HFFc6 (cell line): ENCODE measurements around the gene C11orf54. TPM values are rescaled to one million over a fixed set of nuclear protein-coding genes. Genes with fewer than 3 reads are reported as not detected.

Experiments used
- DNase-seq: peaks from one replicate; pipeline ENCODE4 v3.0.0-alpha.2; 2018
- H3K27ac Mint-ChIP-seq: 2 replicates; pipeline ENCODE4 v1.8.0; 2020; ENCODE audit warnings: mild to moderate bottlenecking, mixed read lengths
- H3K27me3 Mint-ChIP-seq: 2 replicates; pipeline ENCODE4 v1.8.0; 2021; ENCODE audit warnings: mild to moderate bottlenecking, moderate library complexity, mixed read lengths; ENCODE audit not compliant: insufficient read depth
- H3K36me3 Mint-ChIP-seq: 2 replicates; pipeline ENCODE4 v1.8.0; 2021; ENCODE audit warnings: low read depth, mixed read lengths
- H3K4me1 Mint-ChIP-seq: 2 replicates; pipeline ENCODE4 v1.8.0; 2020; ENCODE audit warnings: low read depth, mixed read lengths
- H3K4me3 Mint-ChIP-seq: 2 replicates; pipeline ENCODE4 v1.8.0; 2020; ENCODE audit warnings: mild to moderate bottlenecking, moderate library complexity, mixed read lengths
- H3K9me3 Mint-ChIP-seq: 2 replicates; pipeline ENCODE4 v1.8.0; 2020; ENCODE audit warnings: mild to moderate bottlenecking, mixed read lengths
- CTCF ChIP-seq: fragments of 200-600 bp; sonication (generic); IDR thresholded peaks from 2 replicates; pipeline ENCODE4 v1.5.0; 2021; ENCODE audit warnings: antibody characterized with exemption, mild to moderate bottlenecking
- long read RNA-seq: library from polyadenylated mRNA; unstranded; transcript quantifications from one replicate; pipeline ENCODE4 v2.0.0, GENCODE V29; 2019
- total RNA-seq, 6 experiments: library from RNA; stranded (reverse); fragmentation: NEBNext Ultra II Directional; extraction: Animal tissue kit (Norgen Biotek cat#: 25700); gene quantifications; 2 replicates in 1 of 6; 3 replicates in 5 of 6; pipeline ENCODE4 v1.2.3, GENCODE V29; 2021

C11orf54 gene
- total RNA-seq: 10 to 100 TPM; 10.1 to 14.4 (median 12.7) TPM
- long read RNA-seq, transcript C11orf54-202 (9 exons, 1,733 nt): major isoform, 7 of 16 reads
- long read RNA-seq, partial matches to known transcripts: 1 of 16 reads
- long read RNA-seq, other reads (novel, unspliced or antisense): 1 of 16 reads

- peaks cover 13% of the 10 kb centered on the region for H3K27me3 Mint-ChIP-seq
- peaks cover 53% of the 10 kb centered on the region for H3K4me1 Mint-ChIP-seq
- peaks cover 51% of the 10 kb centered on the region for H3K36me3 Mint-ChIP-seq
- peak within 1 kb of the TSS; percentile 99 for H3K27ac Mint-ChIP-seq
- peaks cover 9% of the 10 kb centered on the region; the same call in 1 of the 2 replicates for H3K9me3 Mint-ChIP-seq
- DNase-seq: peak; percentile 97
- H3K4me3 Mint-ChIP-seq: peak within 1 kb of the TSS; percentile 99
- TF ChIP-seq CTCF: peak; percentile 37
Observed at GRCh38 chr11:93741094-93741881, at the start of gene C11orf54, which contains the start of gene TAF1D. TSS of gene C11orf54 (plus strand) at chr11:93741672. CDS start at chr11:93747394, 5,722 bp downstream. TSS of gene TAF1D (minus strand) at chr11:93741495. CDS start at chr11:93739304, 2,191 bp downstream.

- Mint-ChIP-seq H3K27me3 (no peaks in the 10 kb centered on the region), H3K9me3 (no peaks in the 10 kb centered on the region), H3K27ac (no peak overlapping the region), H3K4me3 (no peak overlapping the region), H3K4me1 (no peaks in the 10 kb centered on the region), H3K36me3 (peaks cover 38% of the 10 kb centered on the region)
- TF ChIP-seq CTCF: peak; percentile 54
- no peak for DNase-seq
Observed at GRCh38 chr11:93694109-93694508, 47.4 kb upstream of the C11orf54 start.

- no peak for TF ChIP-seq CTCF
- no peak overlapping the region for H3K4me3 Mint-ChIP-seq
- H3K4me1 Mint-ChIP-seq: no peaks in the 10 kb centered on the region
- peaks cover 39% of the 10 kb centered on the region for H3K36me3 Mint-ChIP-seq
- no peak for DNase-seq
- H3K9me3 Mint-ChIP-seq: no peaks in the 10 kb centered on the region
- H3K27ac Mint-ChIP-seq: no peak overlapping the region
- no peaks in the 10 kb centered on the region for H3K27me3 Mint-ChIP-seq
Observed at GRCh38 chr11:93694557-93694956, 46.9 kb upstream of the C11orf54 start.

- no peak for TF ChIP-seq CTCF
- Mint-ChIP-seq H3K27me3 (no peaks in the 10 kb centered on the region), H3K4me1 (peaks cover 9% of the 10 kb centered on the region), H3K36me3 (peaks cover 49% of the 10 kb centered on the region), H3K9me3 (no peaks in the 10 kb centered on the region), H3K27ac (no peak overlapping the region), H3K4me3 (no peak overlapping the region)
- no peak for DNase-seq
Observed at GRCh38 chr11:93697611-93698010, 43.9 kb upstream of the C11orf54 start.

- Mint-ChIP-seq H3K4me3 (no peak overlapping the region), H3K9me3 (no peaks in the 10 kb centered on the region), H3K4me1 (peaks cover 9% of the 10 kb centered on the region), H3K27ac (no peak overlapping the region; the same call in 1 of the 2 replicates), H3K36me3 (peaks cover 50% of the 10 kb centered on the region), H3K27me3 (no peaks in the 10 kb centered on the region)
- peak; percentile 24 for DNase-seq
- TF ChIP-seq CTCF: no peak
Observed at GRCh38 chr11:93700830-93701229, 40.6 kb upstream of the C11orf54 start.
